ENCODE data around the gene GRK1. TPM values are rescaled to one million over a fixed set of nuclear protein-coding genes. Genes with fewer than 3 reads are reported as not detected.

Gene GRK1
- polyA plus RNA-seq, 1 experiment = not detected

- no peak overlapping the region for H3K4me3 ChIP-seq (ENCODE audit: low read depth, low read length)
- POLR2A ChIA-PET = no interaction called here
- H3K27me3 ChIP-seq (ENCODE audit: control insufficient read depth, insufficient read depth, low read length) = peaks cover 10% of the 10 kb centered on the region
- CTCF ChIA-PET = no interaction called here
- H3K27ac ChIP-seq (ENCODE audit: low read depth, low read length) = no peak overlapping the region
- peaks cover 20% of the 10 kb centered on the region for H3K9me3 ChIP-seq (ENCODE audit: control insufficient read depth, insufficient read depth, low read length)
- no peak for DNase-seq (ENCODE audit: low read depth, low spot score)
- no peak for TF ChIP-seq CTCF (IDR thresholded peaks at IDR 0.05; ENCODE audit: low read depth, low read length)
These were observed 87.7 kb downstream of the GRK1 start for GRCh38 chr13:113754691-113755090.

GRCh38 chr13:113756441-113757097 is 89.5 kb downstream of the GRK1 start:
- DNase-seq (ENCODE audit: low read depth, low spot score) = no peak
- peaks cover 24% of the 10 kb centered on the region for H3K27me3 ChIP-seq (ENCODE audit: control insufficient read depth, insufficient read depth, low read length)
- POLR2A ChIA-PET = no interaction called here
- peaks cover 10% of the 10 kb centered on the region for H3K9me3 ChIP-seq (ENCODE audit: control insufficient read depth, insufficient read depth, low read length)
- H3K4me3 ChIP-seq (ENCODE audit: low read depth, low read length) = no peak overlapping the region
- CTCF ChIA-PET = no interaction called here
- no peak overlapping the region for H3K27ac ChIP-seq (ENCODE audit: low read depth, low read length)
- TF ChIP-seq CTCF (IDR thresholded peaks at IDR 0.05; ENCODE audit: low read depth, low read length) = no peak

- peak; percentile 15 for DNase-seq (ENCODE audit: low read depth, low spot score)
- TF ChIP-seq CTCF (IDR thresholded peaks at IDR 0.05; ENCODE audit: low read depth, low read length) = no peak
- H3K9me3 ChIP-seq (ENCODE audit: control insufficient read depth, insufficient read depth, low read length) = no peaks in the 10 kb centered on the region; the same call in 1 of the 2 replicates
- H3K27me3 ChIP-seq (ENCODE audit: control insufficient read depth, insufficient read depth, low read length) = peaks cover 30% of the 10 kb centered on the region
- H3K27ac ChIP-seq (ENCODE audit: low read depth, low read length) = no peak within 1 kb of the TSS
- ChIA-PET POLR2A (no interaction called here), CTCF (no interaction called here)
- H3K4me3 ChIP-seq (ENCODE audit: low read depth, low read length) = peak within 1 kb of the TSS; percentile 64
These were observed 91.9 kb downstream of the GRK1 start, which contains the start of gene TMEM255B for GRCh38 chr13:113758651-113759524. Gene TMEM255B (plus strand): TSS chr13:113759226. CDS start chr13:113759270, 44 bp downstream.

GRCh38 chr13:113759525-113760137 is 92.6 kb downstream of the GRK1 start:
- H3K4me3 ChIP-seq (ENCODE audit: low read depth, low read length) = peak overlapping the region; percentile 64
- peaks cover 29% of the 10 kb centered on the region for H3K27me3 ChIP-seq (ENCODE audit: control insufficient read depth, insufficient read depth, low read length)
- H3K27ac ChIP-seq (ENCODE audit: low read depth, low read length) = no peak overlapping the region
- no peak for TF ChIP-seq CTCF (IDR thresholded peaks at IDR 0.05; ENCODE audit: low read depth, low read length)
- DNase-seq (ENCODE audit: low read depth, low spot score) = no peak
- ChIA-PET POLR2A (no interaction called here), CTCF (no interaction called here)
- H3K9me3 ChIP-seq (ENCODE audit: control insufficient read depth, insufficient read depth, low read length) = no peaks in the 10 kb centered on the region; the same call in 1 of the 2 replicates

Data from AG04450 (cell line).